ENCODE results near the gene SLC38A9.

GRCh38 chr5:55702598-55703345 is 9.4 kb downstream of the SLC38A9 start:
- no peak for TF ChIP-seq CTCF (IDR thresholded peaks at IDR 0.05; ENCODE audit: low read depth, low read length)
- no peak for TF ChIP-seq EZH2phosphoT487 (IDR thresholded peaks at IDR 0.05; ENCODE audit: low read depth)

All from OCI-LY3 (cell line).